Epithelial cell of esophagus (primary cell): Measurements from ENCODE around the gene LRRC52.

Experiments
- DNase-seq: peaks from one replicate; pipeline ENCODE4 v3.0.0; 2010; ENCODE audit warnings: low read depth
- H3K4me3 ChIP-seq: 2 replicates; pipeline ENCODE4 v1.5.1; 2011; ENCODE audit warnings: mild to moderate bottlenecking, low read length, control low read depth
- TF ChIP-seq, protein P1 (sequence below): IDR thresholded peaks from 2 replicates; pipeline ENCODE4 v1.5.1; 2011; ENCODE audit warnings: low read depth, mild to moderate bottlenecking, low read length, control low read depth, inconsistent platforms; ENCODE audit not compliant: insufficient read depth; ENCODE audit errors: missing control alignments

LRRC52 gene

DNA sequence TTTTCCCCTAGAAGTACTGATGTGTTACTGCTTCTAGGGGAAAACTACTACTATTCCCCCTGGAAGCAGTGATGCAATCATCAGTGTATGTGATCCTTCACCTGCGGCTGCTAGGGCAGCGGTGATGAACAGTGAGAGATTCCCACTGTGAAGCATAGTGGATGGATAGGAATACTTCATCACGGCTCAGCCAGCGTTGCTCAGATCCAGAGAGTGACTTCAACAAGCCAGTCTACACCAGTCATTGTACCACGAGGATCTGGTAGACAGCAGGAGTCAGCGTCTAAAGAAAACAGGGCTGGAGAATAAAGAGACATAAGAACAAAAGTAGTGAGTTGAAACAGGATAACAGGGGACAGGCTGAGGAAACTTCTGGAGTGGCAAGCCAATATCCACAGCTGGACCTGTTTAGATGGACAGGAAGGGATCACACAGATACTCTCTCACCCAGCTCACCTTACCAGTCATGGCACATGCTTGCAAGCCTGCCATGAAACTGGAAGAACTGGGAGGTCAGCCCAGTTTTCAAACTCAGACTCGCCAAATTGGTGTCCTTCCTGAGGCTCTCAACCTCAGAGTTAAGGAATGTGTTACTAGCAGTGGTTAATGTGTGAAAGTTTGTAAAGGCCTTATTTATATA is 42.4 kb upstream of the LRRC52 start:
- TF ChIP-seq, protein P1, sequence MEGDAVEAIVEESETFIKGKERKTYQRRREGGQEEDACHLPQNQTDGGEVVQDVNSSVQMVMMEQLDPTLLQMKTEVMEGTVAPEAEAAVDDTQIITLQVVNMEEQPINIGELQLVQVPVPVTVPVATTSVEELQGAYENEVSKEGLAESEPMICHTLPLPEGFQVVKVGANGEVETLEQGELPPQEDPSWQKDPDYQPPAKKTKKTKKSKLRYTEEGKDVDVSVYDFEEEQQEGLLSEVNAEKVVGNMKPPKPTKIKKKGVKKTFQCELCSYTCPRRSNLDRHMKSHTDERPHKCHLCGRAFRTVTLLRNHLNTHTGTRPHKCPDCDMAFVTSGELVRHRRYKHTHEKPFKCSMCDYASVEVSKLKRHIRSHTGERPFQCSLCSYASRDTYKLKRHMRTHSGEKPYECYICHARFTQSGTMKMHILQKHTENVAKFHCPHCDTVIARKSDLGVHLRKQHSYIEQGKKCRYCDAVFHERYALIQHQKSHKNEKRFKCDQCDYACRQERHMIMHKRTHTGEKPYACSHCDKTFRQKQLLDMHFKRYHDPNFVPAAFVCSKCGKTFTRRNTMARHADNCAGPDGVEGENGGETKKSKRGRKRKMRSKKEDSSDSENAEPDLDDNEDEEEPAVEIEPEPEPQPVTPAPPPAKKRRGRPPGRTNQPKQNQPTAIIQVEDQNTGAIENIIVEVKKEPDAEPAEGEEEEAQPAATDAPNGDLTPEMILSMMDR, result no peak
- H3K4me3 ChIP-seq, result no peak overlapping the region
- peak; percentile 6 for DNase-seq

DNA sequence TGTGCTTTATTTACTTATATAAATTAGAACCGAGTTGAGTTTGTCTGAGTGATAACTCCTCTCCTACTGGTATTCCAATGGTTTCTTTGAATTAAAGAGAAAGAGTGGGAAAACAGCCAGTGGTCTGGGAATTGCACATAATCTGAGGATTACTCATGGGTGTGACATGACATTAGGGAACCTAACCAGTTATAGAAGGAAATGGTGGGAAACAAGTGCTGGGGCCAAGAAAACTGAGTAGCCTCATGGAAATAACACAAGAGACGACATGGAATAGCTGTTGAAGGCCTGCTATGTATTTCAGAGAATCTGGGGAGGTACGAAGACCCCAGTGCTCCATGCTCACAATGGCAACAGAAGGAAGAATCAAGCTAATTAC is 41.8 kb upstream of the LRRC52 start:
- TF ChIP-seq, protein P1, result no peak
- no peak overlapping the region for H3K4me3 ChIP-seq
- no peak for DNase-seq

- no peak overlapping the region for H3K4me3 ChIP-seq
- TF ChIP-seq, protein P1, result no peak
- DNase-seq, result no peak
Measured at GRCh38 chr1:165507570-165507969, 36.2 kb upstream of the LRRC52 start.

DNA sequence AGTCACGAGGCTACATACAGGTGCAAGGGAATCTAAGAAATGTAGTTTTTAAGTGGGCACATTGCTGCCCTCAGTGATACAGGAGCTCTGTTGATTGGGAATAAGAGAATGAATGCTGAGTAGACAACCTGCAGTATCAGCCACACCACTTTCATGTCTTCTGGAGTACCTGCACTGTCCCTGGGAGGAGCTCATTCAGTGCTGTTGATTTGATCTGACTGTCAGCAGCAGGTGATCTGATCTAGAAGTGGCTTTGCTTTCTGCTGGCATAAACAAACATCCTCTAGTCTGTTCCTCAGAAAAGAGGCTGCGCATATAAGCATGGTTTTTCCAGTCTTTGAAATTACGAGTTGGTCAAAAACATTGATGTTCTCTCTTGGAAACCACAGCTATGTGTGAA is 35.5 kb upstream of the LRRC52 start:
- DNase-seq, result no peak
- TF ChIP-seq, protein P1, result no peak

GRCh38 chr1:165512816-165513215 is 31.0 kb upstream of the LRRC52 start:
- H3K4me3 ChIP-seq, result no peak overlapping the region
- DNase-seq, result no peak
- TF ChIP-seq, protein P1, result no peak

More for the DNA sequence above, 35.5 kb upstream of the LRRC52 start:
- no peak overlapping the region for H3K4me3 ChIP-seq

DNA sequence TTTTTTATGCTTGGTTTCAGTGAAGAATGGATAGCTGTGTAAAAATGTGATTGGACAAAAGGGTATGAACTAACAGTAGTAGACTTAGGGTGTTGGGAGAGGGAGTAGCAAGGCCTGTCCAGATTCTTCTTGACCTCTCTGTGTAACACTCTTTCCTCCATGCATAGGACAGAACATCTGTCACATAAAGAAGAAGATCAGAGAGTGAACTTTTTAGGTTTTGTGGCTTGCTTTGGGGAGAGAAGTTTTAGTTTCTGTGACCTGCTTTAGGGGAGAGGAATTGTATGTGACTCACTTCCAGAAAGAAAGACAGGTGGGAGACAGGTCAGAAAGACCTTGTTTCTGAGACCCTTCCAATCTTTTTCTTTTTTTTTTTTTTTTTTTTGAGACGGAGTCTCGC is 27.3 kb upstream of the LRRC52 start:
- H3K4me3 ChIP-seq, result no peak overlapping the region
- no peak for DNase-seq
- TF ChIP-seq, protein P1, result no peak

GRCh38 chr1:165520646-165521045 is 23.2 kb upstream of the LRRC52 start:
- TF ChIP-seq, protein P1, result no peak
- DNase-seq, result no peak
- no peak overlapping the region for H3K4me3 ChIP-seq
